NT2/D1 (cell line): ENCODE data around the gene PLEKHF1.

ENCODE experiments used
- SUZ12 ChIP-seq: IDR thresholded peaks from 2 replicates; pipeline ENCODE4 v1.6.1; 2011; ENCODE audit not compliant: insufficient read length, insufficient read depth; ENCODE audit errors: extremely low read depth
- YY1 ChIP-seq: IDR thresholded peaks from 2 replicates; pipeline ENCODE4 v1.6.1; 2011; ENCODE audit not compliant: insufficient read length, insufficient read depth
- ZNF274 ChIP-seq: IDR thresholded peaks from 2 replicates; pipeline ENCODE4 v1.6.1; 2011; ENCODE audit warnings: mild to moderate bottlenecking, low read depth, low read length

GRCh38 chr19:29687897-29688728 is 22.9 kb downstream of the PLEKHF1 start:
- TF ChIP-seq SUZ12 (no peak), ZNF274 (no peak), YY1 (no peak)
